Type B pancreatic cell (in vitro differentiated cells): ENCODE results near the gene PRPSAP2. TPM values are rescaled to one million over a fixed set of nuclear protein-coding genes. Genes with fewer than 3 reads are reported as not detected.

Source experiments
- DNase-seq: peaks from one replicate; pipeline ENCODE4 v3.0.0; 2021; ENCODE audit warnings: mixed read lengths; ENCODE audit not compliant: unreplicated experiment; ENCODE audit errors: extremely low spot score
- H3K27ac Mint-ChIP-seq: 2 replicates; pipeline ENCODE4 v1.8.0; 2021; ENCODE audit warnings: mild to moderate bottlenecking, mixed read lengths
- H3K27me3 Mint-ChIP-seq: 2 replicates; pipeline ENCODE4 v1.8.0; 2021; ENCODE audit warnings: mixed read lengths
- H3K36me3 Mint-ChIP-seq: 2 replicates; pipeline ENCODE4 v1.8.0; 2021; ENCODE audit warnings: mixed read lengths
- H3K4me1 Mint-ChIP-seq: one replicate; pipeline ENCODE4 v1.8.0; 2021; ENCODE audit warnings: mixed read lengths; ENCODE audit not compliant: unreplicated experiment
- H3K4me3 Mint-ChIP-seq: 2 replicates; pipeline ENCODE4 v1.8.0; 2021; ENCODE audit warnings: mild to moderate bottlenecking, mixed read lengths
- H3K9me3 Mint-ChIP-seq: 2 replicates; pipeline ENCODE4 v1.8.0; 2021; ENCODE audit warnings: mixed read lengths
- total RNA-seq: library from RNA; stranded (reverse); gene quantifications from 2 replicates; pipeline ENCODE4 v1.2.1, GENCODE V29; 2021; ENCODE audit warnings: low replicate concordance
- TF ChIP-seq, protein P1 (sequence below): fragments of 200-600 bp; sonication (generic); conservative IDR thresholded peaks from 2 replicates; pipeline ENCODE4 v1.5.0; 2021; ENCODE audit warnings: antibody characterized with exemption, mild to moderate bottlenecking

PRPSAP2 gene
- total RNA-seq, 1 donor from 2014 or later = 50.7 TPM

DNA sequence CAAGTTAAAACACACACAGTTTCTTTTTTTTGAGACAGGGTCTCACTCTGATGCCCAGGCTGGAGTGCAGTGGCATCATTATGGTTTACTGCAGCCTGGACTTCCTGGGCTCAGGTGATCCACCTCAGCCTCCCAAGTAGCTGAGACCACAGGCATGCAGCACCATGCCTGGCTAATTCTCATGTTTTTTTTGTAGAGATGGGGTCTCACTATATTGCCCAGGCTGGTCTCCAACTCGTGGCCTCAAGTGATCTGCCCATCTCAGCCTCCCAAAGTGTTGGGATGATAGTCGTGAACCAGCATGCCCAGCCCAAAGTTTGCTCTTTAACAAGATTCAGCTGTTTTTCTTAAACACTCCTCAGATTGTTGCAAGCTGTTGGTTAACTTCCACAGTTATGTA lies 39.0 kb downstream of the PRPSAP2 start:
- Mint-ChIP-seq H3K36me3 (peaks cover 52% of the 10 kb centered on the region), H3K27me3 (no peaks in the 10 kb centered on the region), H3K27ac (no peak overlapping the region), H3K4me1 (no peaks in the 10 kb centered on the region), H3K9me3 (no peaks in the 10 kb centered on the region), H3K4me3 (no peak overlapping the region)
- TF ChIP-seq, protein P1, sequence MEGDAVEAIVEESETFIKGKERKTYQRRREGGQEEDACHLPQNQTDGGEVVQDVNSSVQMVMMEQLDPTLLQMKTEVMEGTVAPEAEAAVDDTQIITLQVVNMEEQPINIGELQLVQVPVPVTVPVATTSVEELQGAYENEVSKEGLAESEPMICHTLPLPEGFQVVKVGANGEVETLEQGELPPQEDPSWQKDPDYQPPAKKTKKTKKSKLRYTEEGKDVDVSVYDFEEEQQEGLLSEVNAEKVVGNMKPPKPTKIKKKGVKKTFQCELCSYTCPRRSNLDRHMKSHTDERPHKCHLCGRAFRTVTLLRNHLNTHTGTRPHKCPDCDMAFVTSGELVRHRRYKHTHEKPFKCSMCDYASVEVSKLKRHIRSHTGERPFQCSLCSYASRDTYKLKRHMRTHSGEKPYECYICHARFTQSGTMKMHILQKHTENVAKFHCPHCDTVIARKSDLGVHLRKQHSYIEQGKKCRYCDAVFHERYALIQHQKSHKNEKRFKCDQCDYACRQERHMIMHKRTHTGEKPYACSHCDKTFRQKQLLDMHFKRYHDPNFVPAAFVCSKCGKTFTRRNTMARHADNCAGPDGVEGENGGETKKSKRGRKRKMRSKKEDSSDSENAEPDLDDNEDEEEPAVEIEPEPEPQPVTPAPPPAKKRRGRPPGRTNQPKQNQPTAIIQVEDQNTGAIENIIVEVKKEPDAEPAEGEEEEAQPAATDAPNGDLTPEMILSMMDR = no peak
- no peak for DNase-seq

DNA sequence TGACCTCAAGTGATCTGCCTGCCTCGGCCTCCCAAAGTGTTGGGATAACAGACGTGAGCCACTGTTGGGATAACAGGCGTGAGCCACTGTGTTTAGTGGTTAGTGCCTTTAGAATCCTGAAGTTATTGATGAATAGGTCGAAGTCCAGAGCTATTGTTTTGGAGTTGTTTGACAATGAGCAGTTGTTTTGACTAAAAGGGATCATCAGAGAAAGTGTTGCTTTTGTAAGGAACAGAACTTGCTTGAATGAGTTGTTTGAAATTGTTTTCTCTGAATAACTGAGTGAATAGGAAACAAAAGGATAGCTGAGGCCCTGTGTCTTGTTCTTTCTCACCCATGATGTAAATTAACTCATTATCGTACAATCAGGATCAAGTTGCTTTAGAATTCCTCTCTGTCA lies 46.6 kb downstream of the PRPSAP2 start:
- H3K36me3 Mint-ChIP-seq = peaks cover 32% of the 10 kb centered on the region
- no peak overlapping the region for H3K27ac Mint-ChIP-seq

DNA sequence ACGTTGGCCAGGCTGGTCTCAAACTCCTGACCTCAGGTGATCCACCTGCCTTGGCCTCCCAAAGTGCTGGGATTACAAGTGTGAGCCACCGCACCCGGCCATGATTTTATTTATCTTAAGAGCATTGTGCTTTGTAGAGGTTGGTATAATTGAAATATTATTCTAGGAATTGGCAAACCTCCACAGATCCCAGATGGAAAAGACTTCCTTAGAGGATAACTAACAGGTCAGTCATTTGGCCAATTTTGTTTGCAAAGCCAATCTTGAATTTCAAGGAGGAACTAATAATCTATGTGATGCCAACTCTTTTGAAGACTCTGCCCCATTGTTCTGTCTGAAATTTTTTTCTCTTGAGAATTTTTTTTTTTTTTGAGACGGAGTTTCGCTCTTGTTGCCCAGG lies 47.3 kb downstream of the PRPSAP2 start:
- DNase-seq = no peak
- no peaks in the 10 kb centered on the region for H3K27me3 Mint-ChIP-seq
- no peak overlapping the region for H3K4me3 Mint-ChIP-seq
- H3K36me3 Mint-ChIP-seq = peaks cover 33% of the 10 kb centered on the region
- no peaks in the 10 kb centered on the region for H3K9me3 Mint-ChIP-seq
- H3K4me1 Mint-ChIP-seq = no peaks in the 10 kb centered on the region
- H3K27ac Mint-ChIP-seq = no peak overlapping the region
- TF ChIP-seq, protein P1 = no peak

More for the DNA sequence above, 46.6 kb downstream of the PRPSAP2 start:
- no peak overlapping the region for H3K4me3 Mint-ChIP-seq
- H3K27me3 Mint-ChIP-seq = no peaks in the 10 kb centered on the region
- H3K9me3 Mint-ChIP-seq = no peaks in the 10 kb centered on the region
- H3K4me1 Mint-ChIP-seq = no peaks in the 10 kb centered on the region
- TF ChIP-seq, protein P1 = no peak
- no peak for DNase-seq

DNA sequence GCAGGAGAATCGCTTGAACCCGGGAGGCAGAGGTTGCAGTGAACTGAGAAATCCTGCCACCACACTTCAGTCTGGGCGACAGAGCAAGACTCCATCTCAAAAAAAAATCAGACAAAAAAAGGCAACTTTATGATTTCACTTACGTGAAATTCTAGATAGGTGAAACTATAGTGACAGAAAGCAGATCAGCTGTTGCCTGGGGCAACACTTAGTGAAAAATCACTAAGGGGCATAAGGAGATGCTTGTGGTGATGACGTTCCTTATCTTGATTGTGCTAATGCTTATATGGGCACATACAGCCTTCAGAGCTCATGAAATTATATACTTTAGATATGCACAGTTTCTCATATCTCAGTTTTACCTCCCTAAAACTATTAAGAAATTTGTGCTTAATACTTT lies 52.4 kb downstream of the PRPSAP2 start:
- H3K27ac Mint-ChIP-seq = no peak overlapping the region
- H3K9me3 Mint-ChIP-seq = no peaks in the 10 kb centered on the region
- H3K4me3 Mint-ChIP-seq = no peak overlapping the region
- H3K4me1 Mint-ChIP-seq = no peaks in the 10 kb centered on the region
- peaks cover 31% of the 10 kb centered on the region for H3K36me3 Mint-ChIP-seq
- no peak for DNase-seq
- H3K27me3 Mint-ChIP-seq = no peaks in the 10 kb centered on the region
- TF ChIP-seq, protein P1 = no peak

DNA sequence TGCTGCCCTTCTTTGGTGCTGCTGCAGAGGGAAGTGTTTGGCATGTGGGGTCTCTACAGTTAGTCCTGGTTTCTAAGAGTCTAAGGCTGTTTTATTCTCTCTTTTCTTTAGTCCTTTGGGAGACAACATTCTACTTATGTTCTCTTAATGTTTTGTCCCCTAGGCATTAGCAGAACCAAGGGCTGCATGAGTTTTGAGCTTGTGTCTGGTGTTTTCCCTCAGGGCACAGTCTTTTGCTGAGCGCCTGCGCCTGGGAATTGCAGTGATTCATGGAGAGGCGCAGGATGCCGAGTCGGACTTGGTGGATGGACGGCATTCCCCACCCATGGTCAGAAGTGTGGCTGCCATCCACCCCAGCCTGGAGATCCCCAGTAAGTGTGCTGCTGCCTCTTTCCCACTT lies 53.0 kb downstream of the PRPSAP2 start:
- Mint-ChIP-seq H3K27ac (no peak overlapping the region), H3K36me3 (peaks cover 35% of the 10 kb centered on the region), H3K9me3 (no peaks in the 10 kb centered on the region)

More for the DNA sequence above, 53.0 kb downstream of the PRPSAP2 start:
- no peak overlapping the region for H3K4me3 Mint-ChIP-seq
- H3K4me1 Mint-ChIP-seq = no peaks in the 10 kb centered on the region
- no peaks in the 10 kb centered on the region for H3K27me3 Mint-ChIP-seq
- no peak for DNase-seq
- TF ChIP-seq, protein P1 = no peak
